Upper lobe of left lung (tissue), 6 donors: Measurements from ENCODE around the gene GALNT13. TPM values are rescaled to one million over a fixed set of nuclear protein-coding genes. Genes with fewer than 3 reads are reported as not detected.

Source experiments
- ATAC-seq, 2 donors: fragments of 200-7000 bp; cut with Tn5 transposase; one replicate each; pipeline ENCODE4 v1.9.1; 2022; ENCODE audit warnings: mild to moderate bottlenecking in 2 of 2, moderate library complexity in 2 of 2; ENCODE audit not compliant: low FRiP score in 2 of 2
- DNase-seq, 2 donors: peaks; one replicate each; pipeline ENCODE4 v3.0.0-alpha.2; 2019 to 2020
- H3K27ac ChIP-seq, 4 donors: fragments of 200-600 bp; sonication (generic); one replicate each; pipeline ENCODE4 v1.5.1; 2016 to 2019
- H3K27me3 ChIP-seq, 4 donors: fragments of 200-600 bp; sonication (generic); one replicate each; pipeline ENCODE4 v1.5.1; 2017 to 2019
- H3K36me3 ChIP-seq, 4 donors: fragments of 200-600 bp; sonication (generic); one replicate each; pipeline ENCODE4 v1.5.1; 2016 to 2019
- H3K4me1 ChIP-seq, 4 donors: fragments of 200-600 bp; sonication (generic); one replicate each; pipeline ENCODE4 v1.5.1; 2018 to 2019
- H3K4me3 ChIP-seq, 4 donors: fragments of 200-600 bp; sonication (generic); one replicate each; pipeline ENCODE4 v1.5.1; 2017 to 2019; ENCODE audit warnings: mild to moderate bottlenecking in 2 of 4, moderate library complexity in 1 of 4
- H3K9me3 ChIP-seq, 4 donors: fragments of 200-600 bp; sonication (generic); one replicate each; pipeline ENCODE4 v1.5.1; 2018 to 2019
- EP300 ChIP-seq, 4 donors: sonication (generic); formaldehyde crosslinking; IDR thresholded peaks; one replicate each; pipeline ENCODE4 v1.5.1; 2017; ENCODE audit warnings: antibody characterized with exemption in 4 of 4, control low read depth in 2 of 4
- POLR2A ChIP-seq, 4 donors: fragments of 450-650 bp; IDR thresholded peaks; one replicate each; pipeline ENCODE4 v1.5.1; 2016 to 2017; ENCODE audit warnings: antibody characterized with exemption in 4 of 4, mild to moderate bottlenecking in 2 of 4
- POLR2AphosphoS5 ChIP-seq, 2 donors: sonication (generic); formaldehyde crosslinking; IDR thresholded peaks; one replicate each; pipeline ENCODE4 v1.5.1; 2017; ENCODE audit warnings: antibody characterized with exemption in 2 of 2
- WGBS, 2 donors: methylation state at CpG; one replicate each; pipeline ENCODE4 v1.1.5; 2017 to 2018; 5-methylcytosine and 5-hydroxymethylcytosine counted together
- total RNA-seq, 6 donors: library from RNA; depleted of rRNA in 4 of 6; stranded (reverse); fragments of >200 nt in 4 of 6; gene quantifications; one replicate each; pipeline versions ENCODE4 v1.1.0 to v1.2.1, GENCODE V29; 2016 to 2021
- TF ChIP-seq, protein P1 (sequence below), 6 experiments: fragments of 450-650 bp in 4 of 6; fragments of 200-600 bp in 2 of 6; sonication (generic) in 2 of 6; IDR thresholded peaks; one replicate each; pipeline ENCODE4 v1.5.1; 2016 to 2019; ENCODE audit warnings: antibody characterized with exemption in 6 of 6
- donor health status: DM: no; HTN: no; CAD: no; lungs with moderate emphysema.
- donor health status: DM: no; HTN: yes; CAD: no; lungs with severe emphysema.

The GALNT13 gene
- total RNA-seq, 6 donors from 2014 or later = 1.6 to 4.1 (median 2.8) TPM

- H3K27ac ChIP-seq = no peak overlapping the region
- no peak for TF ChIP-seq POLR2A (IDR thresholded peaks at IDR 0.05)
- DNase-seq = peak in 1 of 2 donors; percentile 66
- no peaks in the 10 kb centered on the region for H3K36me3 ChIP-seq
- ATAC-seq = peak in 1 of 2 donors; percentile 70
- no peaks in the 10 kb centered on the region for H3K9me3 ChIP-seq
- 32 to 44% methylated on average over 3 of the region's 3 CpGs for WGBS, 2 donors
- no peaks in the 10 kb centered on the region for H3K4me1 ChIP-seq
- H3K4me3 ChIP-seq = no peak overlapping the region
- H3K27me3 ChIP-seq = no peaks in the 10 kb centered on the region
Observed at GRCh38 chr2:154350911-154351310, 479.2 kb downstream of the GALNT13 start.

DNA sequence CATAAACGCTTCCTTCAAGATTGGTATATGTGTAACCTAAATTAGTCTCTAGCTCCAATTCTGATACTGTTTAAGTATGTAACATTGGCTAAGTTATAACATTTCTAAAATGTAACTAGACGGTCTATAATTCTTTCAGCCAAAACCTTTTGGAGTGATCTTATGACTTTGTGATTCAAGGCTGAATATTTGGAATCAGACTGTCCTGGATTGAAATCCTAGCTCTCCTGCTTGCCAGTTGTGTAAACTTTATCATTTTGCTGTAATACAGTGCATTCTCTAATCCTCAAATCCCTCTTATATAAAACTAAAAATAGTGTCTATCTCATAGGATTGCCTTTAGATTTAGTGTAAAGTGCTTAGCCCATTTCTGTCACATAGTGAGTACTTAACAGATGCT, 489.6 kb downstream of the GALNT13 start:
- WGBS, 2 donors = 82 to 93% methylated on average over 2 of the region's 2 CpGs

GRCh38 chr2:154368153-154368552, 496.4 kb downstream of the GALNT13 start:
- no peak overlapping the region for H3K4me3 ChIP-seq
- H3K27me3 ChIP-seq = no peaks in the 10 kb centered on the region
- no peak overlapping the region for H3K27ac ChIP-seq
- no peaks in the 10 kb centered on the region for H3K4me1 ChIP-seq
- DNase-seq = no peak
- H3K36me3 ChIP-seq = no peaks in the 10 kb centered on the region
- WGBS, 2 donors = 92 to 95% methylated on average over 2 of the region's 2 CpGs
- no peaks in the 10 kb centered on the region for H3K9me3 ChIP-seq
- TF ChIP-seq POLR2A (IDR thresholded peaks at IDR 0.05) = no peak
- no peak for TF ChIP-seq POLR2AphosphoS5 (IDR thresholded peaks at IDR 0.05)
- TF ChIP-seq EP300 (IDR thresholded peaks at IDR 0.05) = no peak
- TF ChIP-seq, protein P1, sequence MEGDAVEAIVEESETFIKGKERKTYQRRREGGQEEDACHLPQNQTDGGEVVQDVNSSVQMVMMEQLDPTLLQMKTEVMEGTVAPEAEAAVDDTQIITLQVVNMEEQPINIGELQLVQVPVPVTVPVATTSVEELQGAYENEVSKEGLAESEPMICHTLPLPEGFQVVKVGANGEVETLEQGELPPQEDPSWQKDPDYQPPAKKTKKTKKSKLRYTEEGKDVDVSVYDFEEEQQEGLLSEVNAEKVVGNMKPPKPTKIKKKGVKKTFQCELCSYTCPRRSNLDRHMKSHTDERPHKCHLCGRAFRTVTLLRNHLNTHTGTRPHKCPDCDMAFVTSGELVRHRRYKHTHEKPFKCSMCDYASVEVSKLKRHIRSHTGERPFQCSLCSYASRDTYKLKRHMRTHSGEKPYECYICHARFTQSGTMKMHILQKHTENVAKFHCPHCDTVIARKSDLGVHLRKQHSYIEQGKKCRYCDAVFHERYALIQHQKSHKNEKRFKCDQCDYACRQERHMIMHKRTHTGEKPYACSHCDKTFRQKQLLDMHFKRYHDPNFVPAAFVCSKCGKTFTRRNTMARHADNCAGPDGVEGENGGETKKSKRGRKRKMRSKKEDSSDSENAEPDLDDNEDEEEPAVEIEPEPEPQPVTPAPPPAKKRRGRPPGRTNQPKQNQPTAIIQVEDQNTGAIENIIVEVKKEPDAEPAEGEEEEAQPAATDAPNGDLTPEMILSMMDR (IDR thresholded peaks at IDR 0.05) = no peak
- ATAC-seq = peak in 1 of 2 donors; percentile 56

More for the DNA sequence above, 489.6 kb downstream of the GALNT13 start:
- Histone ChIP-seq H3K27me3 (no peaks in the 10 kb centered on the region), H3K27ac (no peak overlapping the region), H3K36me3 (no peaks in the 10 kb centered on the region), H3K9me3 (no peaks in the 10 kb centered on the region), H3K4me1 (no peaks in the 10 kb centered on the region), H3K4me3 (no peak overlapping the region)
- DNase-seq = no peak
- TF ChIP-seq POLR2A (IDR thresholded peaks at IDR 0.05) (no peak), EP300 (IDR thresholded peaks at IDR 0.05) (no peak)
- ATAC-seq = no peak

DNA sequence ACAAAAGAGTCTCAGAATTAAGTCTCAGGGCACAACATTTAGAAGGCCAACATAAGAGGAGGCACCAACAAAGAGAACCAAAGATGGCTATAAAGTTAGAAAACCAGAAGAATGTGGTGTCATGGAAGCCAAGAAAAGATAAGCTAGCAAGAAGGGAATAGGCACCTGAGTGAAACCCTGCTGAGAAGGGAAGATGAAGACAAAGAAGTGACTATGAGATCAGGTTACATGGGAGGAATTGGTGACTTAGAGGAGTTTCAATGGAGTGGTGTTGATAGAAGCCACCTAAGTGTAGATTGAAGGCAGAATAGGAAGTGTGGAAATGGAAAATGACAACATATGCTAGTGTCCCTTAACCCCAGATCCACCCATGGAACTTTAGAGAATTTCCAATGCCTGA, 499.2 kb downstream of the GALNT13 start:
- no peaks in the 10 kb centered on the region for H3K27me3 ChIP-seq
- no peaks in the 10 kb centered on the region for H3K36me3 ChIP-seq
- no peak for TF ChIP-seq EP300 (IDR thresholded peaks at IDR 0.05)
- TF ChIP-seq POLR2A (IDR thresholded peaks at IDR 0.05) = no peak
- TF ChIP-seq, protein P1 (IDR thresholded peaks at IDR 0.05) = no peak
- TF ChIP-seq POLR2AphosphoS5 (IDR thresholded peaks at IDR 0.05) = no peak
- no peak overlapping the region for H3K4me3 ChIP-seq
- no peaks in the 10 kb centered on the region for H3K9me3 ChIP-seq
- ATAC-seq = no peak
- no peak overlapping the region for H3K27ac ChIP-seq
- no peak for DNase-seq
- H3K4me1 ChIP-seq = peaks cover 0 to 4% (median 0%) of the 10 kb centered on the region in 4 donors

- Histone ChIP-seq H3K9me3 (no peaks in the 10 kb centered on the region), H3K4me3 (no peak overlapping the region), H3K27me3 (no peaks in the 10 kb centered on the region), H3K36me3 (no peaks in the 10 kb centered on the region), H3K4me1 (peaks cover 0 to 4% (median 0%) of the 10 kb centered on the region in 4 donors), H3K27ac (no peak overlapping the region)
- ATAC-seq (no peak), DNase-seq (no peak)
- TF ChIP-seq, protein P1 (IDR thresholded peaks at IDR 0.05) = no peak
- no peak for TF ChIP-seq POLR2A (IDR thresholded peaks at IDR 0.05)
- TF ChIP-seq POLR2AphosphoS5 (IDR thresholded peaks at IDR 0.05) = no peak
- no peak for TF ChIP-seq EP300 (IDR thresholded peaks at IDR 0.05)
- 55 to 71% methylated on average over 1 of the region's 1 CpG for WGBS, 2 donors
Observed at GRCh38 chr2:154374416-154374815, 502.7 kb downstream of the GALNT13 start.

DNA sequence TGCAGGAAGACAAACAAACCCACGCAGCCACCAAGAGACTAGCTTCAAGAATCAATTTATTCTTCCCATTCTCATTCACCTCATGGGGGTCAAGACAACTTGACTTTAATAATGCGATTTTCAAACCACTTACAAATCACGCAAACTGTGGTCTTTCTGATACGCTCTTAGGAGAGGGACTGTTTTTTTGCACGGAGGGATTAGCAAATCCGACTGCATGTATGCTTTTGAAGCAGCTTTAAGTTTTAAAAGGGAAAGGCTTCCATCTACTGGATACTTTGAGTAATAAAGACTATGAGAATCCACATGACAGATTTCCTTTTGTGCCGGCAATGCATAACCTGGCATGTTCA, 503.8 kb downstream of the GALNT13 start:
- Histone ChIP-seq H3K27ac (no peak overlapping the region), H3K36me3 (no peaks in the 10 kb centered on the region), H3K4me1 (peaks cover 0 to 4% (median 0%) of the 10 kb centered on the region in 4 donors), H3K4me3 (no peak overlapping the region), H3K27me3 (no peaks in the 10 kb centered on the region), H3K9me3 (no peaks in the 10 kb centered on the region)
- TF ChIP-seq POLR2A (IDR thresholded peaks at IDR 0.05) = no peak
- TF ChIP-seq, protein P1 (IDR thresholded peaks at IDR 0.05) = peak in 3 of 6 experiments; percentile 19 to 43 (median 40)
- peak in 1 of 2 donors; percentile 75 for ATAC-seq
- WGBS, 2 donors = 5% methylated on average over 7 of the region's 7 CpGs
- no peak for DNase-seq
